ENCODE measurements around the gene NCEH1.

DNA sequence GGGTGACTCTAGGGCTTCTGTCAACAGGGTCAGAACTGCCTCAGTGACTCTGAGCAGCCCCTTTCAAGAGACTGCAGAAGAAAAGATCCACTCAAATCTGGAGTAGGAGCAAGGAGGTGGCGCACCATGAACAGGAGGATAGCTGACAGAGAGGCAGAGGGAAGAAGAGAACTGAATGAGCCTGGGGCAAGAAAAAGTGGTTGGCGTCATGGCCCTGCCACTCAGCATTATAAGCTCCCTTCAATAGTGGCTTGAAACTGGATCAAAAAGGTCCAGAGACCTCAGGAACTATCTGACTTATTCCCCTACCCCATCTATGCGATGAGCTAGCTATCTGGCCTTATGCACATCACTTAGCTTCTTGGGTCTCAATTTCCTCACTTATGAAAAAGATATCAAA is 66.6 kb downstream of the NCEH1 start:
- TF ChIP-seq EZH2phosphoT487 (IDR thresholded peaks at IDR 0.05; ENCODE audit: low read depth, severe bottlenecking, unreplicated experiment) (no peak), EZH2 (IDR thresholded peaks at IDR 0.05; ENCODE audit: borderline replicate concordance) (no peak), CTCF (IDR thresholded peaks at IDR 0.05; ENCODE audit: poor library complexity) (no peak)
